K562 (cell line): ENCODE data around the gene NOS1. TPM values are rescaled to one million over a fixed set of nuclear protein-coding genes. Genes with fewer than 3 reads are reported as not detected.

Experiments
- ATAC-seq: fragments of 200-7000 bp; cut with Tn5 transposase; 3 replicates; pipeline ENCODE4 v1.9.1; 2020; ENCODE audit warnings: moderate library complexity
- BruUV-seq: library from RNA; stranded (reverse); fragments of 400-500 nt; replicated peaks from 2 replicates; lab custom pipeline; 2021; lab: Mats Ljungman, UMichigan
- CTCF ChIA-PET: fragments of 300-600 bp; formaldehyde crosslinking; extraction: SDS; loops from one replicate; lab custom pipeline; 2021; ENCODE audit warnings: low intra/inter-chr PET ratio; lab: Yijun Ruan, JAX
- POLR2A ChIA-PET: fragments of 300-600, 350-650 bp; sonication (Branson Sonifier 250); formaldehyde crosslinking; extraction: SDS; loops from one replicate; lab custom pipeline; 2021; ENCODE audit warnings: antibody characterized with exemption, inconsistent platforms; lab: Yijun Ruan, JAX
- DNase-seq, 4 experiments: peaks; one replicate each; pipeline versions ENCODE4 v3.0.0 to v3.0.0-alpha.2; 2011 to 2018; ENCODE audit warnings: low spot score in 3 of 4, mixed read lengths in 3 of 4; ENCODE audit errors: extremely low read depth in 1 of 4
- FAIRE-seq: peaks from 2 replicates; lab custom pipeline; 2011; peaks lifted over from hg19 to GRCh38; lab: Jason Lieb, UNC
- H2AFZ ChIP-seq: 2 replicates; pipeline ENCODE4 v1.6.0; 2011; ENCODE audit warnings: low read depth, low read length, control low read depth, inconsistent platforms
- H3K27ac ChIP-seq: fragments of 200-600 bp; 3 replicates; pipeline ENCODE4 v1.8.0; 2011; ENCODE audit warnings: low read depth, mild to moderate bottlenecking, control low read depth, inconsistent platforms, low read length, moderate library complexity, mixed read lengths; ENCODE audit errors: extremely low read depth
- H3K27me3 ChIP-seq, 2 experiments: fragments of 300-600 bp in 1 of 2; 2 replicates in 1 of 2; 3 replicates in 1 of 2; pipeline versions ENCODE4 v1.6.0 to v1.8.0; 2011; ENCODE audit warnings: inconsistent platforms in 2 of 2, low read length in 2 of 2, mild to moderate bottlenecking in 1 of 2, mixed read lengths in 1 of 2, moderate library complexity in 1 of 2; ENCODE audit not compliant: control insufficient read depth in 2 of 2, insufficient read depth in 2 of 2
- H3K36me3 ChIP-seq: fragments of 300-600 bp; 3 replicates; pipeline ENCODE4 v1.8.0; 2011; ENCODE audit warnings: mild to moderate bottlenecking, low read length, inconsistent platforms; ENCODE audit not compliant: control insufficient read depth, insufficient read depth
- H3K4me1 ChIP-seq, 2 experiments: fragments of 200-600 bp in 1 of 2; replicated peaks in 1 of 2; 2 replicates in 1 of 2; 3 replicates in 1 of 2; pipeline versions ENCODE4 v1.5.1 to v1.8.0; 2011; ENCODE audit warnings: inconsistent platforms in 2 of 2, low read length in 2 of 2, mild to moderate bottlenecking in 1 of 2, mixed read lengths in 1 of 2, moderate library complexity in 1 of 2; ENCODE audit not compliant: control insufficient read depth in 2 of 2, insufficient read depth in 2 of 2
- H3K4me2 ChIP-seq: 2 replicates; pipeline ENCODE4 v1.6.1; 2011; ENCODE audit warnings: low read length, control low read depth, inconsistent platforms, mixed read lengths; ENCODE audit not compliant: insufficient read depth
- H3K4me3 ChIP-seq: fragments of 200-600 bp; sonication (generic), shearing (Covaris generic); 2 replicates; pipeline ENCODE4 v1.5.1; 2016; ENCODE audit warnings: control low read depth, inconsistent platforms
- H3K79me2 ChIP-seq: fragments of 200-600 bp; 3 replicates; pipeline ENCODE4 v1.8.0; 2011; ENCODE audit warnings: low read length, inconsistent platforms; ENCODE audit not compliant: control insufficient read depth, insufficient read depth
- H3K9ac ChIP-seq, 2 experiments: 2 replicates each; pipeline versions ENCODE4 v1.6.0 to v1.6.1; 2011; ENCODE audit warnings: low read depth in 2 of 2, low read length in 2 of 2, control low read depth in 1 of 2, inconsistent platforms in 1 of 2, mild to moderate bottlenecking in 1 of 2, mixed read lengths in 1 of 2; ENCODE audit not compliant: insufficient read depth in 1 of 2
- H3K9me1 ChIP-seq: one replicate; pipeline ENCODE4 v1.6.0; 2011; ENCODE audit warnings: inconsistent platforms, mild to moderate bottlenecking, low read length, moderate library complexity; ENCODE audit not compliant: control insufficient read depth, insufficient read depth
- H3K9me3 ChIP-seq: replicated peaks from 2 replicates; pipeline ENCODE4 v1.5.1; 2011; ENCODE audit warnings: low read depth, low read length, inconsistent platforms; ENCODE audit not compliant: control insufficient read depth, insufficient read depth
- H4K20me1 ChIP-seq: replicated peaks from 2 replicates; pipeline ENCODE4 v1.6.1; 2011; ENCODE audit warnings: low read length, inconsistent platforms, mixed read lengths; ENCODE audit not compliant: control insufficient read depth, insufficient read depth
- DACH1 ChIP-seq: fragments of 450-650 bp; IDR thresholded peaks from 2 replicates; pipeline ENCODE4 v1.6.1; 2018; ENCODE audit not compliant: partially characterized antibody
- FOXP1 ChIP-seq: sonication (generic); formaldehyde crosslinking; IDR thresholded peaks from 2 replicates; pipeline ENCODE4 v1.8.0; 2022; ENCODE audit warnings: mild to moderate bottlenecking, missing genetic modification reagents
- GATAD2A ChIP-seq: fragments of 450-650 bp; IDR thresholded peaks from 2 replicates; pipeline ENCODE4 v1.6.1; 2017
- GTF2E2 ChIP-seq: fragments of 200-800 bp; sonication (Bioruptor generic); IDR thresholded peaks from 2 replicates; pipeline ENCODE4 v1.6.1; 2016; ENCODE audit warnings: missing genetic modification characterization, missing compliant biosample characterization
- PTTG1 ChIP-seq: fragments of 450-650 bp; IDR thresholded peaks from 2 replicates; pipeline ENCODE4 v1.6.1; 2016; ENCODE audit warnings: low read depth, mild to moderate bottlenecking, missing genetic modification characterization, missing compliant biosample characterization
- SRF ChIP-seq, 2 experiments: fragments of 250-450, 450-650 bp in 1 of 2; sonication (Bioruptor Pico) in 1 of 2; sonication (generic) in 1 of 2; formaldehyde crosslinking; IDR thresholded peaks; 2 replicates each; pipeline versions ENCODE4 v1.5.0 to v1.5.1; 2020 to 2022; ENCODE audit warnings: mild to moderate bottlenecking in 1 of 2, missing genetic modification reagents in 1 of 2
- THRB ChIP-seq: fragments of 450-650 bp; formaldehyde crosslinking; conservative IDR thresholded peaks from 2 replicates; pipeline ENCODE4 v1.4.0; 2022; ENCODE audit warnings: mild to moderate bottlenecking, missing genetic modification characterization
- ZNF133 ChIP-seq: fragments of 250-450 bp; sonication (Bioruptor Pico); IDR thresholded peaks from 2 replicates; pipeline ENCODE4 v1.4.0; 2020; ENCODE audit warnings: mild to moderate bottlenecking
- in situ Hi-C: fragments of 300-500 bp; cut with MboI; formaldehyde crosslinking; loops from 4 replicates; pipeline ENCODE4 v1.15.0; 2018; ENCODE audit warnings: inconsistent platforms, mixed read lengths
- intact Hi-C: fragments of 100-400 bp; cut with micrococcal nuclease; formaldehyde crosslinking; loops from 2 replicates; pipeline ENCODE4 v1.14.2; 2022
- polyA plus RNA-seq, 8 experiments: library from polyadenylated mRNA; depleted of rRNA in 4 of 8; stranded (reverse) in 5 of 8; unstranded in 3 of 8; fragments of >200 nt; fragmentation: Nextera tagmentation in 2 of 8; fragmentation: Illumina TruSeq in 1 of 8; extraction: Ambion mirVana in 2 of 8; extraction: Trizol in 1 of 8; gene quantifications; 2 replicates each; pipeline versions ENCODE4 v1.2.1 to v1.2.3, GENCODE V29; 2011 to 2014; ENCODE audit warnings: inconsistent platforms in 1 of 8, missing spikeins in 1 of 8
- total RNA-seq, 7 experiments: library from RNA; depleted of rRNA in 6 of 7; stranded (reverse); fragments of >200 nt in 6 of 7; fragmentation: Illumina TruSeq in 2 of 7; extraction: Trizol in 2 of 7; gene quantifications; 2 replicates each; pipeline versions ENCODE4 v1.2.1 to v1.2.3, GENCODE V29; 2011 to 2021; ENCODE audit warnings: low replicate concordance in 1 of 7
- TF ChIP-seq, protein P1 (sequence below): fragments of 250-450 bp; sonication (Bioruptor Pico); IDR thresholded peaks from 2 replicates; pipeline ENCODE4 v1.8.0; 2021; ENCODE audit warnings: moderate library complexity, mild to moderate bottlenecking, inconsistent platforms

The NOS1 gene
- total and polyA plus RNA-seq, 9 of the 15 experiments (the other 6 are each of a cell fraction or from before 2014, with no cell fraction given): not detected

DNA sequence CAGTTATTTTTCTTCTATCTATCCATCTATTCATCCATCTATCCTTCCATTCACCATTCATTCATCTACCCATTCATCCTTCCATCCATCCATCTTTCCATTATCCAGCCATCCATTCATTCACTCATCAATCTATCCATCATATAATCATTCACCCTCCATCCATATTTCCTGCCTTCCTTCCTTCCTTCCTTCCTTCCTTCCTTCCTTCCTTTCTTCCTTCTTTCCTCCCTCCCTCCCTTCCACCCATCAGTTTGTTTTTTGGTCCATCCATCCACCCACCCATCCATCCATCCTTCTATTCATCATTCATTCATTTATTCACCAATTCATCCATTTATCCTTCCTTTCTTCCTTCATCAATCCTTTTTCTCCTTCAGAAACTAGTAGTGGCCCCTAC lies 34.3 kb upstream of the NOS1 start:
- Histone ChIP-seq H3K4me2 (no peak overlapping the region), H3K9me3 (no peaks in the 10 kb centered on the region), H3K27me3 (peaks cover 0 to 3% of the 10 kb centered on the region in 2 experiments; a peak in 1 of 5 replicates), H3K9me1 (no peaks in the 10 kb centered on the region), H3K36me3 (no peaks in the 10 kb centered on the region), H3K27ac (no peak overlapping the region), H3K4me3 (no peak overlapping the region), H3K79me2 (no peaks in the 10 kb centered on the region), H3K9ac (no peak overlapping the region), H3K4me1 (no peaks in the 10 kb centered on the region), H2AFZ (no peak overlapping the region), H4K20me1 (no peaks in the 10 kb centered on the region)
- CTCF ChIA-PET: no interaction called here
- POLR2A ChIA-PET: no interaction called here
- TF ChIP-seq THRB (CRISPR knock-in tag) (no peak), DACH1 (no peak), SRF (CRISPR knock-in tag; IDR thresholded peaks at IDR 0.05) (no peak), GATAD2A (no peak), GTF2E2 (tag) (no peak), FOXP1 (CRISPR knock-in tag) (no peak), PTTG1 (no peak), ZNF133 (CRISPR knock-in tag) (no peak)
- TF ChIP-seq, protein P1, sequence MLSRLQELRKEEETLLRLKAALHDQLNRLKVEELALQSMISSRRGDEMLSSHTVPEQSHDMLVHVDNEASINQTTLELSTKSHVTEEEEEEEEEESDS (CRISPR knock-in tag): no peak
- BruUV-seq: no TSS peak
- FAIRE-seq (no peak), ATAC-seq (no peak), DNase-seq (no peak)
- intact Hi-C loops (no loop called here), in situ Hi-C loops (no loop called here)
